HepG2 (cell line): ENCODE results near the gene DIABLO. TPM values are rescaled to one million over a fixed set of nuclear protein-coding genes. Genes with fewer than 3 reads are reported as not detected.

Experiments
- ATF7-NPFF ChIP-seq: sonication (generic); formaldehyde crosslinking; IDR thresholded peaks from 2 replicates; pipeline ENCODE4 v1.8.1; 2023; ENCODE audit warnings: mild to moderate bottlenecking, low read depth, missing genetic modification reagents, moderate library complexity
- ATRX ChIP-seq: sonication (generic); formaldehyde crosslinking; IDR thresholded peaks from 2 replicates; pipeline ENCODE4 v1.4.0; 2020; ENCODE audit warnings: missing genetic modification reagents, borderline replicate concordance
- EP300 ChIP-seq, 3 experiments: sonication (generic) in 1 of 3; formaldehyde crosslinking in 1 of 3; IDR thresholded peaks; 2 replicates each; pipeline versions ENCODE4 v1.5.1 to v1.6.1; 2011 to 2020; ENCODE audit warnings: low read depth in 2 of 3, low read length in 2 of 3, borderline replicate concordance in 1 of 3, improper control_type of control experiment in 1 of 3, mild to moderate bottlenecking in 1 of 3, missing genetic modification reagents in 1 of 3, moderate library complexity in 1 of 3
- FIP1L1 ChIP-seq: fragments of 200-400 bp; formaldehyde crosslinking; IDR thresholded peaks from 2 replicates; pipeline ENCODE4 v1.6.1; 2018; ENCODE audit warnings: low read depth, mild to moderate bottlenecking, low read length, moderate library complexity, borderline replicate concordance; ENCODE audit not compliant: insufficient read depth
- GATAD2A ChIP-seq: IDR thresholded peaks from 2 replicates; pipeline ENCODE4 v1.6.1; 2016
- GFI1 ChIP-seq: sonication (generic); formaldehyde crosslinking; IDR thresholded peaks from 2 replicates; pipeline ENCODE4 v1.5.0; 2020; ENCODE audit warnings: missing genetic modification reagents, mild to moderate bottlenecking, borderline replicate concordance
- HOXD1 ChIP-seq: sonication (generic); formaldehyde crosslinking; IDR thresholded peaks from 2 replicates; pipeline ENCODE4 v1.5.0; 2020; ENCODE audit warnings: missing genetic modification reagents
- IRX3 ChIP-seq: sonication (generic); formaldehyde crosslinking; IDR thresholded peaks from 2 replicates; pipeline ENCODE4 v1.8.1; 2023; ENCODE audit warnings: mild to moderate bottlenecking, low read depth, missing genetic modification reagents, borderline replicate concordance
- KMT2B ChIP-seq: IDR thresholded peaks from 2 replicates; pipeline ENCODE4 v1.6.1; 2016; ENCODE audit warnings: missing genetic modification reagents, missing compliant biosample characterization
- PCBP2 ChIP-seq: fragments of 200-400 bp; formaldehyde crosslinking; optimal IDR thresholded peaks from 2 replicates; pipeline ENCODE3; 2018; ENCODE audit warnings: low read length, low read depth; ENCODE audit not compliant: poor library complexity, severe bottlenecking
- PPARG ChIP-seq: conservative IDR thresholded peaks from 2 replicates; pipeline ENCODE4 v1.6.1; 2016; ENCODE audit warnings: missing biosample characterization, missing genetic modification reagents
- SMAD9 ChIP-seq: sonication (generic); formaldehyde crosslinking; IDR thresholded peaks from 2 replicates; pipeline ENCODE4 v1.5.1; 2020; ENCODE audit warnings: mild to moderate bottlenecking, missing genetic modification reagents
- ZFP82 ChIP-seq: sonication (generic); formaldehyde crosslinking; IDR thresholded peaks from 2 replicates; pipeline ENCODE4 v1.5.1; 2020; ENCODE audit warnings: mild to moderate bottlenecking, missing genetic modification reagents, borderline replicate concordance
- ZNF180 ChIP-seq: sonication (generic); formaldehyde crosslinking; IDR thresholded peaks from 2 replicates; pipeline ENCODE4 v1.4.0; 2020; ENCODE audit warnings: low read depth, missing genetic modification reagents, borderline replicate concordance
- ZNF34 ChIP-seq: sonication (generic); formaldehyde crosslinking; IDR thresholded peaks from 2 replicates; pipeline ENCODE4 v1.4.0; 2020; ENCODE audit warnings: mild to moderate bottlenecking, missing genetic modification reagents, borderline replicate concordance
- ZNF556 ChIP-seq: sonication (generic); formaldehyde crosslinking; IDR thresholded peaks from 2 replicates; pipeline ENCODE4 v1.4.0; 2020; ENCODE audit warnings: mild to moderate bottlenecking, missing genetic modification reagents, borderline replicate concordance
- ZNF563 ChIP-seq: sonication (generic); formaldehyde crosslinking; IDR thresholded peaks from 2 replicates; pipeline ENCODE4 v1.8.0; 2022; ENCODE audit warnings: mild to moderate bottlenecking, moderate library complexity, missing genetic modification reagents
- ZNF569 ChIP-seq: sonication (generic); formaldehyde crosslinking; IDR thresholded peaks from 2 replicates; pipeline ENCODE4 v1.5.0; 2020; ENCODE audit warnings: mild to moderate bottlenecking, missing genetic modification reagents, moderate library complexity, borderline replicate concordance
- ZNF616 ChIP-seq: sonication (generic); formaldehyde crosslinking; IDR thresholded peaks from 2 replicates; pipeline ENCODE4 v1.5.0; 2020; ENCODE audit warnings: low read depth, mild to moderate bottlenecking, missing genetic modification reagents
- ZNF746 ChIP-seq: sonication (generic); formaldehyde crosslinking; IDR thresholded peaks from 2 replicates; pipeline ENCODE4 v1.8.0; 2022; ENCODE audit warnings: mild to moderate bottlenecking, missing genetic modification reagents
- ZNF772 ChIP-seq: sonication (generic); formaldehyde crosslinking; IDR thresholded peaks from 2 replicates; pipeline ENCODE4 v1.5.0; 2020; ENCODE audit warnings: mild to moderate bottlenecking, missing genetic modification reagents
- polyA plus RNA-seq, 8 experiments: library from polyadenylated mRNA; depleted of rRNA in 3 of 8; stranded (reverse) in 7 of 8; unstranded in 1 of 8; fragments of >200 nt; fragmentation: Illumina TruSeq in 4 of 8; extraction: Trizol in 4 of 8; gene quantifications; 2 replicates each; pipeline versions ENCODE4 v1.2.1 to v1.2.3, GENCODE V29; 2011 to 2016; ENCODE audit warnings: low read depth in 4 of 8, missing spikeins in 1 of 8, mixed read lengths in 1 of 8; ENCODE audit not compliant: insufficient read depth in 1 of 8
- total RNA-seq, 5 experiments: library from RNA; depleted of rRNA; stranded (reverse); fragments of >200 nt; fragmentation: Illumina TruSeq; extraction: Trizol; gene quantifications; 2 replicates each; pipeline ENCODE4 v1.2.3, GENCODE V29; 2016; ENCODE audit warnings: low read depth in 1 of 5
- TF ChIP-seq, protein P1 (sequence below): sonication (generic); formaldehyde crosslinking; IDR thresholded peaks from 2 replicates; pipeline ENCODE4 v1.4.0; 2020; ENCODE audit warnings: missing genetic modification reagents
- TF ChIP-seq, protein P2 (sequence below): sonication (generic); formaldehyde crosslinking; IDR thresholded peaks from 2 replicates; pipeline ENCODE4 v1.4.0; 2020; ENCODE audit warnings: missing genetic modification reagents
- TF ChIP-seq, protein P3 (sequence below): sonication (generic); formaldehyde crosslinking; IDR thresholded peaks from 2 replicates; pipeline ENCODE4 v1.9.0; 2022; ENCODE audit warnings: low read depth, missing genetic modification reagents

Gene DIABLO
- total and polyA plus RNA-seq, 2 of the 13 experiments (the other 11 are each of a cell fraction or from before 2014, with no cell fraction given), result 20.7 to 70.9 TPM

DNA sequence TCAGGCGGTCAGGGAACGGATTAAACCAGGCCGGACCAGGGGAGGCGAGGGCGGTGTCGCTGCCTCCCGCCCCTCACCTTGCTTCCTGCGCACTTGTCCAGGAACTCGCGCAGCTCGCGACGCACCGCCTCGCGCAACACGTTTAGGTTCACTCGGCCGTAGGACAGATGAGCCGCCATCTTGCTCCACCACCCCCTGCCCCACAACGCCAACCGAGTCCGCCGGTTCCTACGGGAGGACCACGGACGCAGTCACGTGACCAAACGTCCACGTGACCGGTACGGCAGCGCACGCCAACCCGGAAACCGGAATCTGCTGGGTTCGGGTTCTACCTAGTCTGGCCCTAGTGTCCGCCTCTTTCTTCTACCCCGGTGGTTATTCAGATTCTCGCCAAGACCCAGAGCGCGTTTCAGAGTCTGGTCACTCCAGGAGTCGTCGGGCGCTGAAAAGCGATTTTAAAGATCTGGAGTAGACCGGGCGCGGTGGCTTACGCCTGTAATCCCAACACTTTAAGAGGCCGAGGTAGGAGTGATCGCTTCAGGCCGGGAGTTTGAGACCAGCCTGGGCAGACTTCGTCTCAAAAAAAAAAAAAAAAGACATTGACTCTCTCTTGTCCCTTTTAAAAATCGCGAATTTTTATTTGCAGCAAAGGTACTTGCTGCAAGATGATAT is 40.5 kb upstream of the DIABLO start, which contains the start of gene VPS33A (continued):
- TF ChIP-seq, protein P1, sequence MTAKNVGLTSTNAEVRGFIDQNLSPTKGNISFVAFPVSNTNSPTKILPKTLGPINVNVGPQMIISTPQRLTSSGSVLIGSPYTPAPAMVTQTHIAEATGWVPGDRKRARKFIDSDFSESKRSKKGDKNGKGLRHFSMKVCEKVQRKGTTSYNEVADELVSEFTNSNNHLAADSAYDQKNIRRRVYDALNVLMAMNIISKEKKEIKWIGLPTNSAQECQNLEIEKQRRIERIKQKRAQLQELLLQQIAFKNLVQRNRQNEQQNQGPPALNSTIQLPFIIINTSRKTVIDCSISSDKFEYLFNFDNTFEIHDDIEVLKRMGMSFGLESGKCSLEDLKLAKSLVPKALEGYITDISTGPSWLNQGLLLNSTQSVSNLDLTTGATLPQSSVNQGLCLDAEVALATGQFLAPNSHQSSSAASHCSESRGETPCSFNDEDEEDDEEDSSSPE (CRISPR knock-in tag), result peak; percentile 62
- TF ChIP-seq ZNF616 (CRISPR knock-in tag) (peak; percentile 64; the same call in 1 of the 2 replicates), GATAD2A (CRISPR knock-in tag) (peak; percentile 81; the same call in 1 of the 2 replicates), ATRX (no peak), ZNF772 (CRISPR knock-in tag) (peak; percentile 74; the same call in 1 of the 2 replicates), ZNF180 (CRISPR knock-in tag) (no peak), ZNF569 (peak; percentile 74; the same call in 1 of the 2 replicates), ZNF34 (CRISPR knock-in tag) (peak; percentile 79; the same call in 1 of the 2 replicates), IRX3 (no peak), ATF7-NPFF (CRISPR knock-in tag) (peak; percentile 69; the same call in 1 of the 2 replicates), ZNF746 (CRISPR knock-in tag) (no peak; the same call in 1 of the 2 replicates), EP300 (IDR thresholded peaks at IDR 0.05; ENCODE audit: low read depth in 2 of 2, low read length in 2 of 2) (peak; percentile 15 to 70; a peak in 3 of 4 replicates), EP300 (CRISPR knock-in tag; IDR thresholded peaks at IDR 0.05; ENCODE audit: borderline replicate concordance) (peak; percentile 57; the same call in 1 of the 2 replicates), KMT2B (CRISPR knock-in tag) (peak; percentile 99), GFI1 (CRISPR knock-in tag) (peak; percentile 20; the same call in 1 of the 2 replicates), ZNF563 (CRISPR knock-in tag) (peak; percentile 47; the same call in 1 of the 2 replicates), ZNF556 (peak; percentile 88; the same call in 1 of the 2 replicates), FIP1L1 (0 out of 2 replicates have a peak, but pooled peaks have one; percentile 88), PCBP2 (no peak), SMAD9 (CRISPR knock-in tag) (no peak), ZFP82 (CRISPR knock-in tag) (0 out of 2 replicates have a peak, but pooled peaks have one; percentile 49), HOXD1 (CRISPR knock-in tag) (peak; percentile 36; the same call in 1 of the 2 replicates), PPARG (CRISPR knock-in tag) (peak; percentile 30; the same call in 1 of the 2 replicates)
- TF ChIP-seq, protein P2, sequence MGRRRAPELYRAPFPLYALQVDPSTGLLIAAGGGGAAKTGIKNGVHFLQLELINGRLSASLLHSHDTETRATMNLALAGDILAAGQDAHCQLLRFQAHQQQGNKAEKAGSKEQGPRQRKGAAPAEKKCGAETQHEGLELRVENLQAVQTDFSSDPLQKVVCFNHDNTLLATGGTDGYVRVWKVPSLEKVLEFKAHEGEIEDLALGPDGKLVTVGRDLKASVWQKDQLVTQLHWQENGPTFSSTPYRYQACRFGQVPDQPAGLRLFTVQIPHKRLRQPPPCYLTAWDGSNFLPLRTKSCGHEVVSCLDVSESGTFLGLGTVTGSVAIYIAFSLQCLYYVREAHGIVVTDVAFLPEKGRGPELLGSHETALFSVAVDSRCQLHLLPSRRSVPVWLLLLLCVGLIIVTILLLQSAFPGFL, result no peak
- TF ChIP-seq, protein P3, sequence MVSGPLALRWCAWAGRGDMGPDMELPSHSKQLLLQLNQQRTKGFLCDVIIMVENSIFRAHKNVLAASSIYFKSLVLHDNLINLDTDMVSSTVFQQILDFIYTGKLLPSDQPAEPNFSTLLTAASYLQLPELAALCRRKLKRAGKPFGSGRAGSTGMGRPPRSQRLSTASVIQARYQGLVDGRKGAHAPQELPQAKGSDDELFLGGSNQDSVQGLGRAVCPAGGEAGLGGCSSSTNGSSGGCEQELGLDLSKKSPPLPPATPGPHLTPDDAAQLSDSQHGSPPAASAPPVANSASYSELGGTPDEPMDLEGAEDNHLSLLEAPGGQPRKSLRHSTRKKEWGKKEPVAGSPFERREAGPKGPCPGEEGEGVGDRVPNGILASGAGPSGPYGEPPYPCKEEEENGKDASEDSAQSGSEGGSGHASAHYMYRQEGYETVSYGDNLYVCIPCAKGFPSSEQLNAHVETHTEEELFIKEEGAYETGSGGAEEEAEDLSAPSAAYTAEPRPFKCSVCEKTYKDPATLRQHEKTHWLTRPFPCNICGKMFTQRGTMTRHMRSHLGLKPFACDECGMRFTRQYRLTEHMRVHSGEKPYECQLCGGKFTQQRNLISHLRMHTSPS (CRISPR knock-in tag), result peak; percentile 26; the same call in 1 of the 2 replicates
